ENCODE results near the gene METTL25. TPM values are rescaled to one million over a fixed set of nuclear protein-coding genes. Genes with fewer than 3 reads are reported as not detected.

METTL25 gene
- total RNA-seq, 4 donors from 2014 or later, result 11.4 to 24.7 (median 20.0) TPM

DNA sequence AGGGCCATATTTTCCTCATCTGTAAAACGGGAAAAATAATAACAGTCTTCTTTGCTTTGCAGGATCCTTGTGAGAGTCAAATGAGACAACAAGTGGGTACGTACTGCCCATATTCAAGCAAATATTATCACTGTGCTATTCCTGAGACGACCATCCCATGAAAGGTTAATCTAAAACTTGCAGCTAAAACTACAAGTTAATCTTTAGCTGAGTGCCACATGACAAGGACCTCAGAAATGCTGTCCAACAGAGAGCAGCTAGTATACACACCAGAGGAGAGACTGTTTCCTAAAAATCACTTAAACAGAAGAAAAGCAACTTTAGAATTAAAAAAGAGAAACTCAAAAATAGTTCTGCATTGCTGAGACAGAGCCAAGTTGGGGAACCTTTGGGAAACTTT, 165.7 kb downstream of the METTL25 start:
- H3K36me3 ChIP-seq, result no peaks in the 10 kb centered on the region
- no peak overlapping the region for H3K4me3 ChIP-seq
- H3K27me3 ChIP-seq, result no peaks in the 10 kb centered on the region
- peaks cover 0 to 4% (median 0%) of the 10 kb centered on the region in 4 donors for H3K4me1 ChIP-seq
- no peak overlapping the region for H3K27ac ChIP-seq
- no peak for DNase-seq
- TF ChIP-seq, protein P1, sequence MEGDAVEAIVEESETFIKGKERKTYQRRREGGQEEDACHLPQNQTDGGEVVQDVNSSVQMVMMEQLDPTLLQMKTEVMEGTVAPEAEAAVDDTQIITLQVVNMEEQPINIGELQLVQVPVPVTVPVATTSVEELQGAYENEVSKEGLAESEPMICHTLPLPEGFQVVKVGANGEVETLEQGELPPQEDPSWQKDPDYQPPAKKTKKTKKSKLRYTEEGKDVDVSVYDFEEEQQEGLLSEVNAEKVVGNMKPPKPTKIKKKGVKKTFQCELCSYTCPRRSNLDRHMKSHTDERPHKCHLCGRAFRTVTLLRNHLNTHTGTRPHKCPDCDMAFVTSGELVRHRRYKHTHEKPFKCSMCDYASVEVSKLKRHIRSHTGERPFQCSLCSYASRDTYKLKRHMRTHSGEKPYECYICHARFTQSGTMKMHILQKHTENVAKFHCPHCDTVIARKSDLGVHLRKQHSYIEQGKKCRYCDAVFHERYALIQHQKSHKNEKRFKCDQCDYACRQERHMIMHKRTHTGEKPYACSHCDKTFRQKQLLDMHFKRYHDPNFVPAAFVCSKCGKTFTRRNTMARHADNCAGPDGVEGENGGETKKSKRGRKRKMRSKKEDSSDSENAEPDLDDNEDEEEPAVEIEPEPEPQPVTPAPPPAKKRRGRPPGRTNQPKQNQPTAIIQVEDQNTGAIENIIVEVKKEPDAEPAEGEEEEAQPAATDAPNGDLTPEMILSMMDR (IDR thresholded peaks at IDR 0.05), result no peak
- no peak for TF ChIP-seq POLR2A (IDR thresholded peaks at IDR 0.05)
- H3K9me3 ChIP-seq, result no peaks in the 10 kb centered on the region

- no peaks in the 10 kb centered on the region for H3K9me3 ChIP-seq
- TF ChIP-seq, protein P1 (IDR thresholded peaks at IDR 0.05), result no peak
- no peak for TF ChIP-seq POLR2A (IDR thresholded peaks at IDR 0.05)
- no peak overlapping the region for H3K4me3 ChIP-seq
- H3K27me3 ChIP-seq, result no peaks in the 10 kb centered on the region
- no peak overlapping the region for H3K27ac ChIP-seq
- H3K36me3 ChIP-seq, result no peaks in the 10 kb centered on the region
- H3K4me1 ChIP-seq, result peaks cover 0 to 4% (median 0%) of the 10 kb centered on the region in 4 donors
- no peak for DNase-seq
Observed at GRCh38 chr12:82524641-82525040, 166.3 kb downstream of the METTL25 start.

DNA sequence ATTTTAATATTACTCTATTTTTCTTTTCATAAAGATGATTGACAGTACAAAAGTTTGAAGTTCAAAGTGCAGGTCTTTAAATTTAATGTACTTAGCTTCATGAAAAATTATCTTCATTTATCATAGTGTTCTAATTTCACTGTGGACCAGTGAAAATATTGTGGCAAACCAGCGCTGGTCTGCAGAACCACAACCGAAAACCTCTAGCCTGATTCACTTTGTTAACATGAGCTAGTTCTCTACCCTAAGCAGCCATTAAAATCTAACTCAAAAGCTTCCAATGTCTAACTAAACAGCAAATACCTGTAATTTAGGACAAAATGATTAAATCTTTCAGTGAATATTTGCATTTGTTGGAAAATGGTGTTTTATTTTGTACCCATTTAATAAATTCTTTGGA, 167.3 kb downstream of the METTL25 start:
- Histone ChIP-seq H3K36me3 (no peaks in the 10 kb centered on the region), H3K27ac (no peak overlapping the region), H3K9me3 (no peaks in the 10 kb centered on the region), H3K4me1 (peaks cover 0 to 4% (median 0%) of the 10 kb centered on the region in 4 donors), H3K27me3 (no peaks in the 10 kb centered on the region), H3K4me3 (no peak overlapping the region)
- no peak for TF ChIP-seq POLR2A (IDR thresholded peaks at IDR 0.05)
- TF ChIP-seq, protein P1 (IDR thresholded peaks at IDR 0.05), result no peak
- DNase-seq, result no peak

- Histone ChIP-seq H3K9me3 (no peaks in the 10 kb centered on the region), H3K4me1 (peaks cover 0 to 4% (median 0%) of the 10 kb centered on the region in 4 donors), H3K27ac (no peak overlapping the region), H3K4me3 (no peak overlapping the region), H3K36me3 (no peaks in the 10 kb centered on the region), H3K27me3 (no peaks in the 10 kb centered on the region)
- TF ChIP-seq, protein P1 (IDR thresholded peaks at IDR 0.05), result peak in 5 of 6 experiments; percentile 16 to 78 (median 75)
- no peak for TF ChIP-seq POLR2A (IDR thresholded peaks at IDR 0.05)
- peak in 1 of 3 donors; percentile 50 for DNase-seq
Observed at GRCh38 chr12:82527165-82527780, 168.9 kb downstream of the METTL25 start.

Other genes starting within 250 kb of the METTL25 start
- 100 to 1,000 TPM in 1 of 4 donors, 10 to 100 TPM in 3; 25.4 to 101 (median 39.9) TPM for gene CCDC59, start 142 bp upstream of the METTL25 start, total RNA-seq